B cell (primary cell): ENCODE measurements around the gene RAD51B. TPM values are rescaled to one million over a fixed set of nuclear protein-coding genes. Genes with fewer than 3 reads are reported as not detected.

ENCODE experiments used
- ATAC-seq: fragments of 200-7000 bp; cut with Tn5 transposase; one replicate; pipeline ENCODE4 v1.10.0; 2021; ENCODE audit warnings: low read depth, mild to moderate bottlenecking, moderate number of reproducible peaks, moderate library complexity
- CTCF ChIA-PET: fragments of 350-600 bp; sonication (Branson Sonifier 250); formaldehyde crosslinking; loops from one replicate; lab custom pipeline; 2021; ENCODE audit warnings: antibody characterized with exemption, inconsistent platforms; lab: Charles Lee
- POLR2A ChIA-PET: fragments of 350-600 bp; sonication (Branson Sonifier 250); formaldehyde crosslinking; loops from one replicate; lab custom pipeline; 2021; ENCODE audit warnings: antibody characterized with exemption; lab: Charles Lee
- DNase-seq: peaks from one replicate; pipeline ENCODE4 v3.0.0; 2013
- H2AFZ ChIP-seq: 2 replicates; pipeline ENCODE4 v1.6.1; 2012; ENCODE audit warnings: mild to moderate bottlenecking, low read depth, low read length; ENCODE audit not compliant: insufficient read depth, poor library complexity, severe bottlenecking
- H3K27ac ChIP-seq, 2 donors: 1 replicate in 1 of 2; 2 replicates in 1 of 2; pipeline ENCODE4 v1.5.1; 2012 to 2013; ENCODE audit warnings: low read length in 2 of 2, mild to moderate bottlenecking in 2 of 2, moderate library complexity in 1 of 2
- H3K27me3 ChIP-seq, 4 experiments: fragments of 200-600 bp in 1 of 4; sonication (generic) in 1 of 4; replicated peaks in 1 of 4; 1 replicate in 2 of 4; 2 replicates in 2 of 4; pipeline versions ENCODE4 v1.6.1 to v1.7.0; 2013 to 2016; ENCODE audit warnings: low read length in 3 of 4, mild to moderate bottlenecking in 2 of 4, mixed read lengths in 1 of 4, moderate library complexity in 1 of 4; ENCODE audit not compliant: insufficient read depth in 4 of 4, control insufficient read depth in 3 of 4; ENCODE audit errors: control extremely low read depth in 1 of 4
- H3K36me3 ChIP-seq, 2 experiments: replicated peaks in 1 of 2; 1 replicate in 1 of 2; 2 replicates in 1 of 2; pipeline versions ENCODE4 v1.6.1 to v1.7.1; 2013; ENCODE audit warnings: low read length in 1 of 2; ENCODE audit not compliant: insufficient read depth in 2 of 2, control insufficient read depth in 1 of 2; ENCODE audit errors: control extremely low read depth in 1 of 2, extremely low read depth in 1 of 2
- H3K4me1 ChIP-seq, 2 donors: fragments of 200-600 bp in 1 of 2; sonication (generic) in 1 of 2; 1 replicate in 1 of 2; 2 replicates in 1 of 2; pipeline versions ENCODE4 v1.5.1 to v1.6.1; 2013 to 2017; ENCODE audit warnings: low read length in 2 of 2; ENCODE audit not compliant: control insufficient read depth in 2 of 2, insufficient read depth in 2 of 2
- H3K4me2 ChIP-seq: replicated peaks from 2 replicates; pipeline ENCODE3; 2012; ENCODE audit warnings: mild to moderate bottlenecking, low read depth, low read length; ENCODE audit not compliant: poor library complexity, severe bottlenecking
- H3K4me3 ChIP-seq, 5 experiments: fragments of 200-600 bp in 1 of 5; sonication (generic) in 1 of 5; 1 replicate in 3 of 5; 2 replicates in 2 of 5; pipeline versions ENCODE4 v1.5.1 to v1.7.0; 2011 to 2016; ENCODE audit warnings: low read length in 4 of 5, mild to moderate bottlenecking in 4 of 5, low read depth in 2 of 5, control low read depth in 1 of 5, moderate library complexity in 1 of 5; ENCODE audit not compliant: insufficient read depth in 1 of 5; ENCODE audit errors: control extremely low read depth in 1 of 5, extremely low read depth in 1 of 5
- H3K79me2 ChIP-seq: fragments of 200-600 bp; sonication (generic); one replicate; pipeline ENCODE4 v1.6.0; 2016; ENCODE audit warnings: low read length; ENCODE audit not compliant: control insufficient read depth, insufficient read depth
- H3K9ac ChIP-seq: fragments of 200-600 bp; sonication (generic); 2 replicates; pipeline ENCODE4 v1.6.1; 2017; ENCODE audit warnings: mild to moderate bottlenecking, low read length, moderate library complexity
- H3K9me3 ChIP-seq, 3 donors: one replicate each; pipeline versions ENCODE4 v1.6.1 to v1.7.1; 2013; ENCODE audit warnings: low read length in 2 of 3; ENCODE audit not compliant: control insufficient read depth in 2 of 3, insufficient read depth in 1 of 3; ENCODE audit errors: control extremely low read depth in 1 of 3
- H4K20me1 ChIP-seq: 2 replicates; pipeline ENCODE4 v1.6.0; 2012; ENCODE audit warnings: mild to moderate bottlenecking, low read length; ENCODE audit not compliant: insufficient read depth, control insufficient read depth, poor library complexity, severe bottlenecking
- H3K27ac Mint-ChIP-seq: one replicate; pipeline ENCODE4 v1.8.0; 2021; ENCODE audit warnings: mixed read lengths
- H3K27me3 Mint-ChIP-seq: one replicate; pipeline ENCODE4 v1.8.0; 2021; ENCODE audit warnings: mixed read lengths
- H3K4me1 Mint-ChIP-seq: one replicate; pipeline ENCODE4 v1.8.0; 2021; ENCODE audit warnings: mixed read lengths
- H3K4me3 Mint-ChIP-seq: one replicate; pipeline ENCODE4 v1.8.0; 2021; ENCODE audit warnings: mixed read lengths
- H3K9me3 Mint-ChIP-seq: one replicate; pipeline ENCODE4 v1.8.0; 2022; ENCODE audit warnings: mixed read lengths; ENCODE audit not compliant: insufficient read depth
- EZH2 ChIP-seq: IDR thresholded peaks from 2 replicates; pipeline ENCODE4 v1.6.1; 2012; ENCODE audit warnings: borderline replicate concordance, low read depth, mild to moderate bottlenecking, moderate library complexity, low read length; ENCODE audit not compliant: insufficient read depth, poor library complexity, severe bottlenecking
- WGBS: methylation state at CpG from one replicate; pipeline ENCODE4 v1.1.5; 2013; ENCODE audit warnings: missing lambda C conversion rate; ENCODE audit not compliant: insufficient coverage; 5-methylcytosine and 5-hydroxymethylcytosine counted together
- intact Hi-C: fragments of 100-400 bp; cut with micrococcal nuclease; formaldehyde crosslinking; loops from one replicate; pipeline ENCODE4 v1.10.0; 2022
- polyA plus RNA-seq: library from polyadenylated mRNA; depleted of rRNA; stranded (reverse); fragments of >200 nt; gene quantifications from 2 replicates; pipeline ENCODE4 v1.2.3, GENCODE V29; 2012
- total RNA-seq, 2 donors: library from RNA; stranded (reverse); fragments of 120-200 nt in 1 of 2; gene quantifications; 1 replicate in 1 of 2; 2 replicates in 1 of 2; pipeline versions ENCODE4 v1.2.3 to v1.2.4, GENCODE V29; 2013 to 2022
- TF ChIP-seq, protein P1 (sequence below): fragments of 200-600 bp; IDR thresholded peaks from one replicate; pipeline ENCODE4 v1.8.0; 2022; ENCODE audit warnings: antibody characterized with exemption, mild to moderate bottlenecking

RAD51B gene
- total and polyA plus RNA-seq, 2 donors (not counting 1 experiment from before 2014, with no cell fraction given): 6.5 to 60.6 TPM

GRCh38 chr14:67800743-67801142 lies 18.8 kb upstream of the RAD51B start:
- DNase-seq (no peak), ATAC-seq (no peak)
- H3K9me3 Mint-ChIP-seq: no peaks in the 10 kb centered on the region
- Histone ChIP-seq H3K79me2 (no peaks in the 10 kb centered on the region), H3K9ac (no peak overlapping the region), H3K36me3 (peaks cover 3 to 78% of the 10 kb centered on the region in 2 experiments), H3K9me3 (no peaks in the 10 kb centered on the region), H3K27me3 (no peaks in the 10 kb centered on the region), H4K20me1 (no peaks in the 10 kb centered on the region), H3K4me2 (no peak overlapping the region), H2AFZ (no peak overlapping the region), H3K4me1 (no peaks in the 10 kb centered on the region), H3K27ac (no peak overlapping the region), H3K4me3 (no peak overlapping the region)
- TF ChIP-seq EZH2: no peak
- TF ChIP-seq, protein P1, sequence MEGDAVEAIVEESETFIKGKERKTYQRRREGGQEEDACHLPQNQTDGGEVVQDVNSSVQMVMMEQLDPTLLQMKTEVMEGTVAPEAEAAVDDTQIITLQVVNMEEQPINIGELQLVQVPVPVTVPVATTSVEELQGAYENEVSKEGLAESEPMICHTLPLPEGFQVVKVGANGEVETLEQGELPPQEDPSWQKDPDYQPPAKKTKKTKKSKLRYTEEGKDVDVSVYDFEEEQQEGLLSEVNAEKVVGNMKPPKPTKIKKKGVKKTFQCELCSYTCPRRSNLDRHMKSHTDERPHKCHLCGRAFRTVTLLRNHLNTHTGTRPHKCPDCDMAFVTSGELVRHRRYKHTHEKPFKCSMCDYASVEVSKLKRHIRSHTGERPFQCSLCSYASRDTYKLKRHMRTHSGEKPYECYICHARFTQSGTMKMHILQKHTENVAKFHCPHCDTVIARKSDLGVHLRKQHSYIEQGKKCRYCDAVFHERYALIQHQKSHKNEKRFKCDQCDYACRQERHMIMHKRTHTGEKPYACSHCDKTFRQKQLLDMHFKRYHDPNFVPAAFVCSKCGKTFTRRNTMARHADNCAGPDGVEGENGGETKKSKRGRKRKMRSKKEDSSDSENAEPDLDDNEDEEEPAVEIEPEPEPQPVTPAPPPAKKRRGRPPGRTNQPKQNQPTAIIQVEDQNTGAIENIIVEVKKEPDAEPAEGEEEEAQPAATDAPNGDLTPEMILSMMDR: no peak
- no peak overlapping the region for H3K27ac Mint-ChIP-seq
- POLR2A ChIA-PET: no interaction called here
- CTCF ChIA-PET: interaction anchor here (1.1 kb wide), 1 partner anchor 30 kb away, joined by 3 read pairs; no protein-coding TSS in a partner anchor
- H3K4me1 Mint-ChIP-seq: no peaks in the 10 kb centered on the region
- no peaks in the 10 kb centered on the region for H3K27me3 Mint-ChIP-seq
- H3K4me3 Mint-ChIP-seq: no peak overlapping the region
- WGBS: no CpG with 5 or more reads among the region's 4 CpGs
- intact Hi-C loops: no loop called here

- Histone ChIP-seq H4K20me1 (no peaks in the 10 kb centered on the region), H3K9me3 (no peaks in the 10 kb centered on the region), H3K4me2 (no peak overlapping the region), H3K27ac (no peak overlapping the region), H3K9ac (no peak overlapping the region), H3K27me3 (no peaks in the 10 kb centered on the region), H3K4me1 (no peaks in the 10 kb centered on the region), H3K79me2 (no peaks in the 10 kb centered on the region), H2AFZ (no peak overlapping the region), H3K4me3 (no peak overlapping the region), H3K36me3 (peaks cover 17 to 87% of the 10 kb centered on the region in 2 experiments)
- H3K4me3 Mint-ChIP-seq: no peak overlapping the region
- whole genome bisulfite sequencing: 86% methylated on average over 2 of the region's 3 CpGs
- H3K4me1 Mint-ChIP-seq: no peaks in the 10 kb centered on the region
- H3K27ac Mint-ChIP-seq: no peak overlapping the region
- no peaks in the 10 kb centered on the region for H3K9me3 Mint-ChIP-seq
- ChIA-PET CTCF (no interaction called here), POLR2A (no interaction called here)
- intact Hi-C loops: no loop called here
- no peaks in the 10 kb centered on the region for H3K27me3 Mint-ChIP-seq
- TF ChIP-seq EZH2: no peak
- TF ChIP-seq, protein P1: no peak
- ATAC-seq (no peak), DNase-seq (no peak)
These were observed 13.3 kb upstream of the RAD51B start for GRCh38 chr14:67806246-67806645.
